Measurements from ENCODE around the gene DPPA5.
"Not testable (repeated sequence)": the region's sequence is repeated elsewhere in the genome, so short reads cannot be mapped to it uniquely, and the experiment has no call there.

The DPPA5 gene

GRCh38 chr6:73353636-73354593, at the start of gene DPPA5:
Gene DPPA5 (minus strand): TSS chr6:73354276. CDS start chr6:73354225, 51 bp downstream.
- DNase-seq (ENCODE audit: low read depth in 2 of 2) = no peak

GRCh38 chr6:73400656-73401055, 46.6 kb upstream of the DPPA5 start:
- no peak for DNase-seq (ENCODE audit: low read depth in 2 of 2)

- DNase-seq (ENCODE audit: low read depth in 2 of 2) = no peak
These were observed 41.8 kb upstream of the DPPA5 start for GRCh38 chr6:73395875-73396274.

- DNase-seq (ENCODE audit: low read depth in 2 of 2) = peak; percentile 10 to 11
These were observed 40.7 kb upstream of the DPPA5 start, which contains the start of gene DDX43 for GRCh38 chr6:73394577-73395354. Gene DDX43 (plus strand): TSS chr6:73394828. CDS start chr6:73394906, 78 bp downstream.

- DNase-seq (ENCODE audit: low read depth in 2 of 2) = no peak
These were observed 39.2 kb upstream of the DPPA5 start for GRCh38 chr6:73393278-73393677.

GRCh38 chr6:73392188-73392587, 38.1 kb upstream of the DPPA5 start:
- DNase-seq (ENCODE audit: low read depth in 2 of 2) = not testable (repeated sequence)

- DNase-seq (ENCODE audit: low read depth in 2 of 2) = no peak
These were observed 37.6 kb upstream of the DPPA5 start for GRCh38 chr6:73391675-73392074.

- no peak for DNase-seq (ENCODE audit: low read depth in 2 of 2)
These were observed 35.8 kb upstream of the DPPA5 start for GRCh38 chr6:73389854-73390253.

GRCh38 chr6:73388800-73389512, 34.9 kb upstream of the DPPA5 start:
- DNase-seq (ENCODE audit: low read depth in 2 of 2) = peak; percentile 27 to 54

GRCh38 chr6:73388433-73388799, 34.3 kb upstream of the DPPA5 start:
- DNase-seq (ENCODE audit: low read depth in 2 of 2) = no peak

- no peak for DNase-seq (ENCODE audit: low read depth in 2 of 2)
These were observed 28.5 kb upstream of the DPPA5 start for GRCh38 chr6:73382462-73383113.

- DNase-seq (ENCODE audit: low read depth in 2 of 2) = not testable (repeated sequence)
These were observed 27.5 kb upstream of the DPPA5 start for GRCh38 chr6:73381531-73381930.

GRCh38 chr6:73377225-73377624, 23.1 kb upstream of the DPPA5 start:
- DNase-seq (ENCODE audit: low read depth in 2 of 2) = no peak

- no peak for DNase-seq (ENCODE audit: low read depth in 2 of 2)
These were observed 21.1 kb upstream of the DPPA5 start for GRCh38 chr6:73375216-73375615.

- DNase-seq (ENCODE audit: low read depth in 2 of 2) = no peak
These were observed 18.4 kb upstream of the DPPA5 start for GRCh38 chr6:73372516-73372915.

- no peak for DNase-seq (ENCODE audit: low read depth in 2 of 2)
These were observed 17.9 kb upstream of the DPPA5 start for GRCh38 chr6:73371984-73372383.

GRCh38 chr6:73369563-73369962, 15.5 kb upstream of the DPPA5 start, which contains the start of gene OOEP:
Gene OOEP (minus strand): TSS chr6:73369897. CDS start chr6:73369792, 105 bp downstream.
- DNase-seq (ENCODE audit: low read depth in 2 of 2) = no peak

- DNase-seq (ENCODE audit: low read depth in 2 of 2) = no peak
These were observed 15.1 kb upstream of the DPPA5 start for GRCh38 chr6:73369157-73369556.

- no peak for DNase-seq (ENCODE audit: low read depth in 2 of 2)
These were observed 14.6 kb upstream of the DPPA5 start for GRCh38 chr6:73368675-73369074.

GRCh38 chr6:73367761-73368355, 13.8 kb upstream of the DPPA5 start:
- no peak for DNase-seq (ENCODE audit: low read depth in 2 of 2)

- no peak for DNase-seq (ENCODE audit: low read depth in 2 of 2)
These were observed 10.5 kb upstream of the DPPA5 start for GRCh38 chr6:73364549-73364948.
